NCI-H1436 (cell line): ENCODE results near the gene HOXC5.

ENCODE experiments used
- DNase-seq: peaks from one replicate; lab custom pipeline; 2025; lab: John Stamatoyannopoulos, UW

HOXC5 gene

GRCh38 chr12:54047160-54047963, 14.5 kb downstream of the HOXC5 start:
- no peak for DNase-seq

- no peak for DNase-seq
Measured at GRCh38 chr12:54047964-54048303, 15.1 kb downstream of the HOXC5 start.

- no peak for DNase-seq
Measured at GRCh38 chr12:54048406-54049093, 15.7 kb downstream of the HOXC5 start.

GRCh38 chr12:54049108-54049507, 16.3 kb downstream of the HOXC5 start:
- DNase-seq = no peak

- DNase-seq = no peak
Measured at GRCh38 chr12:54050482-54050810, 17.6 kb downstream of the HOXC5 start.

- no peak for DNase-seq
Measured at GRCh38 chr12:54051026-54051842, 18.4 kb downstream of the HOXC5 start.

- no peak for DNase-seq
Measured at GRCh38 chr12:54051874-54052437, 19.1 kb downstream of the HOXC5 start.

- no peak for DNase-seq
Measured at GRCh38 chr12:54052438-54053002, 19.7 kb downstream of the HOXC5 start.

- no peak for DNase-seq
Measured at GRCh38 chr12:54053003-54053750, 20.3 kb downstream of the HOXC5 start.

- no peak for DNase-seq
Measured at GRCh38 chr12:54053751-54054741, 21.2 kb downstream of the HOXC5 start, which contains the start of gene HOXC4. Gene HOXC4, plus strand, starts transcription at chr12:54053835. Its CDS starts 88 bp downstream, at chr12:54053923.

GRCh38 chr12:54054742-54055194, 21.9 kb downstream of the HOXC5 start:
- no peak for DNase-seq

GRCh38 chr12:54055552-54055951, 22.7 kb downstream of the HOXC5 start:
- DNase-seq = no peak

- no peak for DNase-seq
Measured at GRCh38 chr12:54056110-54056509, 23.3 kb downstream of the HOXC5 start.

GRCh38 chr12:54058128-54058768, 25.4 kb downstream of the HOXC5 start:
- DNase-seq = no peak

GRCh38 chr12:54059668-54060067, 26.8 kb downstream of the HOXC5 start:
- no peak for DNase-seq

- DNase-seq = no peak
Measured at GRCh38 chr12:54060174-54060974, 27.5 kb downstream of the HOXC5 start.

- DNase-seq = no peak
Measured at GRCh38 chr12:54060975-54061778, 28.3 kb downstream of the HOXC5 start.

GRCh38 chr12:54065677-54066076, 32.8 kb downstream of the HOXC5 start:
- no peak for DNase-seq
